Suprapubic skin (tissue), 4 donors: ENCODE results near the gene CCDC127.

Experiments
- CTCF ChIP-seq, 2 donors: fragments of 200-600 bp in 1 of 2; fragments of 450-650 bp in 1 of 2; sonication (generic) in 1 of 2; IDR thresholded peaks; one replicate each; pipeline ENCODE4 v1.5.1; 2016 to 2019; ENCODE audit warnings: antibody characterized with exemption in 2 of 2, mild to moderate bottlenecking in 1 of 2, moderate library complexity in 1 of 2
- POLR2A ChIP-seq, 2 donors: fragments of 450-650 bp; IDR thresholded peaks; one replicate each; pipeline ENCODE4 v1.6.1; 2017; ENCODE audit warnings: antibody characterized with exemption in 2 of 2, mild to moderate bottlenecking in 2 of 2, moderate library complexity in 2 of 2
- POLR2AphosphoS5 ChIP-seq, 3 donors: sonication (generic); formaldehyde crosslinking; IDR thresholded peaks; one replicate each; pipeline ENCODE4 v1.6.1; 2017; ENCODE audit warnings: antibody characterized with exemption in 3 of 3

DNA sequence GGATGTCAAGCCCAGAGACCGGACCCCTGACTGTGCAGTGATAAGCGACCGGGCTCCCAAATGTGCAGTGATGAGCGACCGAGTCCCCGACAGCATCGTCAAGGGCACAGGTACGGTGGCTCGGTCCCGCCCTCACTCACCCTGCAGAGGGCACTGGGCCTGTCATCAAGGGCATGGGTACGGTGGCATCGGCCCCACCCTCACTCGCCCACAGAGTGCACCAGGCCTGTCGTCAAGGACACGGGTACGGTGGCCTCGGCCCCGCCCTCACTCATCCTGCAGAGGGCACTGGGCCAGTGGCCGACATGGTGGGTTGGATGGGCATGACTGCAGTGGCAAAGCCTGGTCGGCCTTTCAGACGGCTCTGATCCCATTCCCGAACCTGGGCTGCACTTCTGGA lies 36.4 kb downstream of the CCDC127 start:
- TF ChIP-seq CTCF (IDR thresholded peaks at IDR 0.05): no peak
- TF ChIP-seq POLR2A (IDR thresholded peaks at IDR 0.05): no peak
- TF ChIP-seq POLR2AphosphoS5 (IDR thresholded peaks at IDR 0.05): no peak
